ENCODE measurements around the gene LBP. TPM values are rescaled to one million over a fixed set of nuclear protein-coding genes. Genes with fewer than 3 reads are reported as not detected.

Gene LBP
- total RNA-seq, 4 donors from 2014 or later: 0.38 to 6.2 TPM; not detected in 2

DNA sequence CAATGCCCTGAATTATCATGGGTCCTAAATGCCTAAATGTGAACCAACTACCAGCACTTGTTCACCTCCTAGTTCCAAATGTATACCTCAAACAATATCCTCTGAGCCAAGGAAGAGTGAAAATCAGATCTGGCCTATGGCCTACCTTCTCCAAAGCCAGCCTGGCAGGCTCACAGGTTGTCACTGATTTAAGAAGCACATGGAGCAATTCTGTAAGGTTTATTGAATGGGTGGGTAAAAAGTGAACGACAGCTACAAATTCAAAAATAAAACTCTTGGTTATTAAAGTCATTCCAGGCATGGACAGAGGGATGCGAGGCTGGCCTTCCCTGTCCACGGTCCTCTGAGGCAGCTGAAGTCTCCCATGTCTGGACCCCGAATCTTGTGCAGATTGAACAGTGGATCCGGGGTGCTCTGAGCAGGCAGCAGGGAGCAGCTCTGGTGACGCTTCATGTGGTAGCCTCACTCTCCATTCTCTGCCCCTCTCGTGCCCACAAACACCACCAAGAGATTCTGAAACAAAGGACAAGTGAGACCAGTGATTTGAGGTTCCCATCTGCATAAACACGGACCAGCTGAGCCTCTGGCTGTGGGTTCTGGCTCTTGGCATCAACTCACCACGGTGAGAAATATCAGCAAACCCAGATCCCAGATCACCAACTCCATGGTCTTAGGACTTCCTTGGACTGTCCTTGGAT, 74.3 kb downstream of the LBP start:
- WGBS: 86% methylated on average over 9 of the region's 9 CpGs
- DNase-seq (ENCODE audit: low spot score in 2 of 2): peak in 1 of 2 donors; percentile 53
- Histone ChIP-seq H3K36me3 (peaks cover 85% of the 10 kb centered on the region), H3K4me1 (peaks cover 4% of the 10 kb centered on the region), H3K27ac (no peak overlapping the region), H3K9me3 (no peaks in the 10 kb centered on the region), H3K27me3 (no peaks in the 10 kb centered on the region), H3K4me3 (no peak overlapping the region)
- TF ChIP-seq EP300 (IDR thresholded peaks at IDR 0.05) (no peak), POLR2AphosphoS5 (IDR thresholded peaks at IDR 0.05) (no peak), POLR2A (IDR thresholded peaks at IDR 0.05) (no peak)
- TF ChIP-seq, protein P1, sequence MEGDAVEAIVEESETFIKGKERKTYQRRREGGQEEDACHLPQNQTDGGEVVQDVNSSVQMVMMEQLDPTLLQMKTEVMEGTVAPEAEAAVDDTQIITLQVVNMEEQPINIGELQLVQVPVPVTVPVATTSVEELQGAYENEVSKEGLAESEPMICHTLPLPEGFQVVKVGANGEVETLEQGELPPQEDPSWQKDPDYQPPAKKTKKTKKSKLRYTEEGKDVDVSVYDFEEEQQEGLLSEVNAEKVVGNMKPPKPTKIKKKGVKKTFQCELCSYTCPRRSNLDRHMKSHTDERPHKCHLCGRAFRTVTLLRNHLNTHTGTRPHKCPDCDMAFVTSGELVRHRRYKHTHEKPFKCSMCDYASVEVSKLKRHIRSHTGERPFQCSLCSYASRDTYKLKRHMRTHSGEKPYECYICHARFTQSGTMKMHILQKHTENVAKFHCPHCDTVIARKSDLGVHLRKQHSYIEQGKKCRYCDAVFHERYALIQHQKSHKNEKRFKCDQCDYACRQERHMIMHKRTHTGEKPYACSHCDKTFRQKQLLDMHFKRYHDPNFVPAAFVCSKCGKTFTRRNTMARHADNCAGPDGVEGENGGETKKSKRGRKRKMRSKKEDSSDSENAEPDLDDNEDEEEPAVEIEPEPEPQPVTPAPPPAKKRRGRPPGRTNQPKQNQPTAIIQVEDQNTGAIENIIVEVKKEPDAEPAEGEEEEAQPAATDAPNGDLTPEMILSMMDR (IDR thresholded peaks at IDR 0.05): no peak

DNA sequence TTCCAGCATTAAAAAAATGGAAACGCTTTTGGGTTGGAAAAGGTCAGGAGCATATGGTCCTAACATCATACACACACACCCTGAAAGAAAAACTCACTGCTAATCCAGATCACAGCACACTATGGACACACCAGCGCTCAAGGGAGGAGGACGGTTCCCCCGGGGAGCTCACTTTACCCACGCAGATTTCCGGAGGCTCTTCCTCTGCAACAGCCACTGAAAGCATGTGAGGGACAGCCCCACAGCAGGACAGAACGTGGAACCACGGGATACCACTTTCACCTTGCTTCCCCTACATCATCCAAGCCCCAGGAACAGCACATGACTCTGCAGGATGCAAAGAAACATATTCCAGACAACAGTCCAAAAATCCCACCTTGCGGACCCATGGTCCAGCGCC, 75.6 kb downstream of the LBP start:
- no peak for DNase-seq (ENCODE audit: low spot score in 2 of 2)
- H3K4me1 ChIP-seq: peaks cover 4% of the 10 kb centered on the region
- H3K9me3 ChIP-seq: no peaks in the 10 kb centered on the region
- TF ChIP-seq, protein P1 (IDR thresholded peaks at IDR 0.05): no peak
- TF ChIP-seq POLR2A (IDR thresholded peaks at IDR 0.05) (no peak), EP300 (IDR thresholded peaks at IDR 0.05) (no peak), POLR2AphosphoS5 (IDR thresholded peaks at IDR 0.05) (no peak)
- no peak overlapping the region for H3K4me3 ChIP-seq
- H3K36me3 ChIP-seq: peaks cover 84% of the 10 kb centered on the region
- H3K27me3 ChIP-seq: no peaks in the 10 kb centered on the region
- WGBS: 84% methylated on average over 10 of the region's 10 CpGs
- H3K27ac ChIP-seq: no peak overlapping the region

DNA sequence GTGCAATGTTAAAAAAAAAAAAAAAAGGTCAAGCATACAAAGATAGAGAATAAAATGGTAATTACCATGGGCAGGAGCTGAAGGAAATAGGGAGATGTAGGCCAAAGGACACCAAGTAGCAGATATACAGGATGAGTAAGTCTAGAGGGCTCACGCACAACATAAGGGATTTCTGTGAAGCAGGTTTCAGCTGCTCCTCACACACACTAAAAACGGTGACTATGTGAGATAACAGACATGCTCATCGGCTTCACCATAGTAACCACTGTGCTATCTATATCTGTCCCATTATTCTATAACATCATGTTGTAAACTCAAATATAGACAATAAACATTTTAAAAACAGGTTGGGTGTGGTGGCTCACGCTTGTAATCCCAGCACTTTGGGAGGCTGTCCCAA, 77.3 kb downstream of the LBP start:
- H3K4me3 ChIP-seq: no peak overlapping the region
- H3K36me3 ChIP-seq: peaks cover 95% of the 10 kb centered on the region
- H3K4me1 ChIP-seq: peaks cover 9% of the 10 kb centered on the region
- no peaks in the 10 kb centered on the region for H3K27me3 ChIP-seq
- no peak for DNase-seq (ENCODE audit: low spot score in 2 of 2)
- TF ChIP-seq, protein P1 (IDR thresholded peaks at IDR 0.05): no peak
- no peak for TF ChIP-seq EP300 (IDR thresholded peaks at IDR 0.05)
- no peak for TF ChIP-seq POLR2AphosphoS5 (IDR thresholded peaks at IDR 0.05)
- no peak for TF ChIP-seq POLR2A (IDR thresholded peaks at IDR 0.05)
- H3K9me3 ChIP-seq: no peaks in the 10 kb centered on the region
- 81% methylated on average over 4 of the region's 4 CpGs for WGBS
- H3K27ac ChIP-seq: no peak overlapping the region

DNA sequence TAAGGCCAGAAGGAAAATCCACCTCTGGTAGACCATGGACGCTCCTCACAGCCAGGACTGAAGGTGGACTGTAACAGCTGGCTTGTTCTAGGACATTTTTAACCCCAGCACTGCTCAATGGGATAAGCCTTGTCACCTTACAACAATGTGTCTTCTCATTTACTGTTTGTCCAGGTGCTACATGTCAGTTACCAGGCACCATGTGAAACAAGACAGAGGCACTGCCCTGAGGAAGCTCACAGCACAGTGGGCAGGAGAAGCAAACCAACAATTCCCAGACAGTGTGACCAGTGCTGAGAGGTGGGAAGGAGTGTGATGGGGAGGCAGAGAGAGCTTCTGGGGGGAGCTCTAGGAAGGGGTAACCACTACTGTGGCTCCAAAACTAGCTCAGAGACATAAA, 78.1 kb downstream of the LBP start:
- Histone ChIP-seq H3K27ac (no peak overlapping the region), H3K4me1 (peaks cover 5% of the 10 kb centered on the region), H3K27me3 (no peaks in the 10 kb centered on the region), H3K36me3 (peaks cover 95% of the 10 kb centered on the region), H3K4me3 (no peak overlapping the region), H3K9me3 (no peaks in the 10 kb centered on the region)
- WGBS: 100% methylated on average over 1 of the region's 1 CpG
- no peak for DNase-seq (ENCODE audit: low spot score in 2 of 2)
- TF ChIP-seq, protein P1 (IDR thresholded peaks at IDR 0.05): no peak
- TF ChIP-seq POLR2AphosphoS5 (IDR thresholded peaks at IDR 0.05) (no peak), EP300 (IDR thresholded peaks at IDR 0.05) (no peak), POLR2A (IDR thresholded peaks at IDR 0.05) (no peak)

DNA sequence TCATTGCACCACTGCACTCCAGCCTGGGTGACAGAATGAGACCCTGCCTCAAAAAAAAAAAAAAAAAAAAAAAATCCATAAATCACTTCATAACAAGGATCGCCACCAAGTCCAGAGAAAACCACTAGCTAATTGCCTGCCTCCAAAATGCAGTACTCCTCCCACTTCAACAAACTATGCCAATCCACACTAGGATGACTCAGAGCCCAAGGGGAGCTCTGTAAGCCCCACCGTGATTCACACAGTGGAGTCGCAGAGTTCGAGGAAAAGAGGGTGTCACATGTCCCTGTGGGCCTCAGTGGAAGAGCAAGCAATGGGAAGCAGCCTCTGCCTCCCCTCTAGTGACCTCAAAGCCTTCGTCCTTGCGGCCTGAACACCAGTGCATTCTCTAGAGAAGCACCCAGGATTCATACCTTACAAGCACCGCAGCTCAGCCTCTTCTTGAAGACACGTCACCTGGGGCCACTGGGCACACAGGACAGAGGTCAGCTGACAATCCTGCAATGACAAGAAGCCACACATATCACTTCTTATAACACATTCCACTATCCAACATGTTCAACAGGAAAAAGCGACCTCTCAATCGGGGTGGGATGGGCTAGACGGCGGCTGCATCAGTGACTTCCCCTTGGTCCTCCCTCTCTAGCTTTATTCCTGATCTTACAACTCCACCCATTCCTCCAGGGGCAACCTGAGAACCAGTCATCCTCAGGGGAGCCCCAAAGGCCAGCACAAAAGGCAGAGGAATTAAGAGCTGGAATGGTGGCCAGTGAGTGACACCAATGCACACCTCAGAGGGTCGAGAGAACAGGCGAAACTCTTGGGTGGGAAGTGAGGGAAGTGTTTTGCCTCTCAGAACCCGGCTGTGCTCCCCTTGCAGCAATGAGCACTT, 80.0 kb downstream of the LBP start:
- Histone ChIP-seq H3K27ac (no peak overlapping the region), H3K9me3 (no peaks in the 10 kb centered on the region), H3K4me3 (no peak overlapping the region), H3K27me3 (no peaks in the 10 kb centered on the region), H3K4me1 (peaks cover 5% of the 10 kb centered on the region), H3K36me3 (peaks cover 95% of the 10 kb centered on the region)
- TF ChIP-seq EP300 (IDR thresholded peaks at IDR 0.05) (no peak), POLR2A (IDR thresholded peaks at IDR 0.05) (no peak), POLR2AphosphoS5 (IDR thresholded peaks at IDR 0.05) (no peak)
- 75% methylated on average over 15 of the region's 15 CpGs for WGBS
- no peak for DNase-seq (ENCODE audit: low spot score in 2 of 2)

Other genes with a start within 250 kb of the LBP start
- 1 to 10 TPM; 1.5 to 6.6 (median 3.8) TPM for gene TGM2, start 181.2 kb upstream of the LBP start, total RNA-seq
- gene KIAA1755, start 85.7 kb upstream of the LBP start, total RNA-seq: 1 to 10 TPM in 3 of 4 donors, not detected in 1; 1.2 to 3.3 (median 2.0) TPM
- not detected for gene BPI, start 42.3 kb upstream of the LBP start, total RNA-seq
- gene SNHG17, start 88.8 kb downstream of the LBP start, total RNA-seq: 10 to 100 TPM; 45.6 to 72.5 (median 57.9) TPM
- 10 to 100 TPM; 34.4 to 86.7 (median 44.2) TPM for gene RALGAPB, start 126.4 kb downstream of the LBP start, total RNA-seq
- not detected for gene ADIG, start 234.7 kb downstream of the LBP start, total RNA-seq